Calu3 (cell line): ENCODE data around the gene GADD45G. TPM values are rescaled to one million over a fixed set of nuclear protein-coding genes. Genes with fewer than 3 reads are reported as not detected.

Experiments used
- BruUV-seq: library from RNA; stranded (reverse); fragments of 400-500 nt; replicated peaks from 2 replicates; lab custom pipeline; 2021; lab: Mats Ljungman, UMichigan
- CTCF ChIA-PET: fragments of 300-600 bp; sonication (Branson Sonifier 250); formaldehyde crosslinking; loops from one replicate; lab custom pipeline; 2022; ENCODE audit warnings: antibody characterized with exemption; lab: Charles Lee
- DNase-seq: peaks from one replicate; pipeline ENCODE4 v3.0.0; 2022
- H3K27ac Mint-ChIP-seq: one replicate; pipeline ENCODE4 v1.8.0; 2022; ENCODE audit warnings: mixed read lengths; ENCODE audit not compliant: unreplicated experiment
- H3K27me3 Mint-ChIP-seq: one replicate; pipeline ENCODE4 v1.8.0; 2022; ENCODE audit warnings: mixed read lengths; ENCODE audit not compliant: unreplicated experiment
- H3K36me3 Mint-ChIP-seq: one replicate; pipeline ENCODE4 v1.8.0; 2022; ENCODE audit warnings: mild to moderate bottlenecking, moderate library complexity, mixed read lengths; ENCODE audit not compliant: insufficient read depth, unreplicated experiment
- H3K4me1 Mint-ChIP-seq: one replicate; pipeline ENCODE4 v1.8.0; 2022; ENCODE audit warnings: mild to moderate bottlenecking, low read depth, mixed read lengths; ENCODE audit not compliant: unreplicated experiment
- H3K4me3 Mint-ChIP-seq: one replicate; pipeline ENCODE4 v1.8.0; 2022; ENCODE audit warnings: mild to moderate bottlenecking, low read depth, moderate library complexity, mixed read lengths; ENCODE audit not compliant: unreplicated experiment
- H3K9me3 Mint-ChIP-seq: one replicate; pipeline ENCODE4 v1.8.0; 2022; ENCODE audit warnings: low read depth, mixed read lengths; ENCODE audit not compliant: unreplicated experiment
- intact Hi-C: fragments of 100-400 bp; cut with micrococcal nuclease; formaldehyde crosslinking; loops from one replicate; pipeline ENCODE4 v1.10.0; 2022; ENCODE audit not compliant: unreplicated experiment
- total RNA-seq: library from RNA; stranded (reverse); gene quantifications from 2 replicates; pipeline ENCODE4 v1.2.3, GENCODE V29; 2022
- TF ChIP-seq, protein P1 (sequence below): fragments of 200-600 bp; IDR thresholded peaks from one replicate; pipeline ENCODE4 v1.8.0; 2022; ENCODE audit warnings: antibody characterized with exemption; ENCODE audit not compliant: unreplicated experiment

The GADD45G gene
- total RNA-seq, 1 experiment from 2014 or later: 1.7 TPM

DNA sequence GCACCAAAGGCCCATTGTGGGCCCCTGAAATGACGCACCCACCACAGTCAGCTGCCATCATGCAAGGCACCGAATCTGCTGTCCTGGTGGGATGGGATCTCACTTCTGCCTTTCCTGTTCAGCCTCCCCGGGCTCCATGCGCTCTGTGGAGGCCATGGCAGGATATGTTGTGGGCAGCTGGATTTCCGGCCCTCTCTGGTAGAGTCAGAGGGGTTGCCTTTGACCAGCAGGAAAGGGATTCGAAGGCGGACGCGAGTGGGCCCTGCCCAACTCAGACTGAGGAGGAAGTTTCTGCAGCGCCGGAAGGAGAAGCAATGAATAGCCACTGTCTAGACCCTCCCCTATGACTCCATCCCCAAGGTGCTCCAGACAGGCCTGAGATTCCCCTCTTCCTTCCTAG is 35.5 kb downstream of the GADD45G start:
- no TSS peak for BruUV-seq

DNA sequence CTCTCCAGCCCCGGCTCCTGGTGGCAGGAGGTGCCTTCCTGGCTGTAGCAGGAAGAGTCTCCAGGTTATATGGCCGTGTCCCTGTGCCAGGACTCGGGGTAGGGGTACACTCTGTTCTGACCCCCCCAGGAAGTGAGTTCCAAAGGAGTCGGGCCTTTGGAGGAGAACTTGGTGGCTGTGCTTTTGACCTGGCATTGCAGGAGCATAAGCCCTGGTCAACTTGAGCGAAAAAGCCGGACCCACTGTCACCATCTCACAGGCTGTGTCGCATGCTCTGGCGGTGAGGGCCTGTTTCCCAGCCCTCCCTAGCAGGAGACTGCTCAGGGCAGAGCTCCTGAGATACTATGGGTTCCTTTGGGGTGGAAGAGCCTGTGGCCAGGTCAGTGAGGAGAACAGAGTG is 36.0 kb downstream of the GADD45G start:
- H3K4me1 Mint-ChIP-seq: no peaks in the 10 kb centered on the region
- H3K27ac Mint-ChIP-seq: no peak overlapping the region
- TF ChIP-seq, protein P1, sequence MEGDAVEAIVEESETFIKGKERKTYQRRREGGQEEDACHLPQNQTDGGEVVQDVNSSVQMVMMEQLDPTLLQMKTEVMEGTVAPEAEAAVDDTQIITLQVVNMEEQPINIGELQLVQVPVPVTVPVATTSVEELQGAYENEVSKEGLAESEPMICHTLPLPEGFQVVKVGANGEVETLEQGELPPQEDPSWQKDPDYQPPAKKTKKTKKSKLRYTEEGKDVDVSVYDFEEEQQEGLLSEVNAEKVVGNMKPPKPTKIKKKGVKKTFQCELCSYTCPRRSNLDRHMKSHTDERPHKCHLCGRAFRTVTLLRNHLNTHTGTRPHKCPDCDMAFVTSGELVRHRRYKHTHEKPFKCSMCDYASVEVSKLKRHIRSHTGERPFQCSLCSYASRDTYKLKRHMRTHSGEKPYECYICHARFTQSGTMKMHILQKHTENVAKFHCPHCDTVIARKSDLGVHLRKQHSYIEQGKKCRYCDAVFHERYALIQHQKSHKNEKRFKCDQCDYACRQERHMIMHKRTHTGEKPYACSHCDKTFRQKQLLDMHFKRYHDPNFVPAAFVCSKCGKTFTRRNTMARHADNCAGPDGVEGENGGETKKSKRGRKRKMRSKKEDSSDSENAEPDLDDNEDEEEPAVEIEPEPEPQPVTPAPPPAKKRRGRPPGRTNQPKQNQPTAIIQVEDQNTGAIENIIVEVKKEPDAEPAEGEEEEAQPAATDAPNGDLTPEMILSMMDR: no peak
- H3K4me3 Mint-ChIP-seq: no peak overlapping the region
- intact Hi-C loops: no loop called here
- H3K9me3 Mint-ChIP-seq: no peaks in the 10 kb centered on the region
- peaks cover 46% of the 10 kb centered on the region for H3K27me3 Mint-ChIP-seq
- no TSS peak for BruUV-seq
- H3K36me3 Mint-ChIP-seq: peaks cover 6% of the 10 kb centered on the region
- CTCF ChIA-PET: no interaction called here
- DNase-seq: no peak

More for the DNA sequence above, 35.5 kb downstream of the GADD45G start:
- Mint-ChIP-seq H3K9me3 (no peaks in the 10 kb centered on the region), H3K36me3 (peaks cover 6% of the 10 kb centered on the region), H3K4me1 (no peaks in the 10 kb centered on the region), H3K27ac (no peak overlapping the region), H3K4me3 (no peak overlapping the region), H3K27me3 (peaks cover 42% of the 10 kb centered on the region)
- DNase-seq: no peak
- TF ChIP-seq, protein P1: no peak
- intact Hi-C loops: no loop called here
- CTCF ChIA-PET: no interaction called here

- Mint-ChIP-seq H3K4me1 (no peaks in the 10 kb centered on the region), H3K4me3 (no peak overlapping the region), H3K27me3 (peaks cover 58% of the 10 kb centered on the region), H3K9me3 (no peaks in the 10 kb centered on the region), H3K27ac (no peak overlapping the region), H3K36me3 (peaks cover 6% of the 10 kb centered on the region)
- DNase-seq: no peak
- BruUV-seq: no TSS peak
- CTCF ChIA-PET: no interaction called here
- intact Hi-C loops: no loop called here
- TF ChIP-seq, protein P1: no peak
Measured at GRCh38 chr9:89641980-89642379, 37.2 kb downstream of the GADD45G start.

DNA sequence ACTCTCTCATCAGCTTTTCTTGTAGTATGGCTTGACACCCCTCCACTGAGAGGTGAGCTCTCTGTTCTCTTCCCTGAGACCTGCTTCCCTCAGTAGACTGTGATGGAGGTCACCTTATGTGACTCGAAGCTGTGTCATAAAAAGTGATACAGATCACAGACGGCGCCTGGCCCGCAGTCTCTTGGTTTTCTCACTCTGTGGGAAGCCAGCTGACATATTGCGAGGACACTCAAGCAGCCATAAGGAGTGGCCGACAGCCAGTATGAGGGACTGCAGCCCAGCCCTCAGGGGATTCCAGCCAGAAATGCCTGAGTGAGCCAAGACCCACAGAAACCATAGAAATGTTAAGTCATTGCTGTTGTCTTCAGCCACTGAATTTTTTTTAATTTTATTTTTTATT is 38.0 kb downstream of the GADD45G start:
- BruUV-seq: no TSS peak
- peaks cover 66% of the 10 kb centered on the region for H3K27me3 Mint-ChIP-seq

More for the DNA sequence above, 38.0 kb downstream of the GADD45G start:
- CTCF ChIA-PET: no interaction called here
- Mint-ChIP-seq H3K9me3 (no peaks in the 10 kb centered on the region), H3K27ac (no peak overlapping the region), H3K4me1 (no peaks in the 10 kb centered on the region), H3K36me3 (peaks cover 6% of the 10 kb centered on the region), H3K4me3 (no peak overlapping the region)
- DNase-seq: no peak
- intact Hi-C loops: no loop called here
- TF ChIP-seq, protein P1: no peak
